ENCODE data around the gene MAB21L1.

Gene MAB21L1

GRCh38 chr13:35479706-35480105 is 3.2 kb upstream of the MAB21L1 start:
- DNase-seq (ENCODE audit: low spot score) = no peak

- no peak for DNase-seq (ENCODE audit: low spot score)
Measured at GRCh38 chr13:35479038-35479492, 2.6 kb upstream of the MAB21L1 start.

DNA sequence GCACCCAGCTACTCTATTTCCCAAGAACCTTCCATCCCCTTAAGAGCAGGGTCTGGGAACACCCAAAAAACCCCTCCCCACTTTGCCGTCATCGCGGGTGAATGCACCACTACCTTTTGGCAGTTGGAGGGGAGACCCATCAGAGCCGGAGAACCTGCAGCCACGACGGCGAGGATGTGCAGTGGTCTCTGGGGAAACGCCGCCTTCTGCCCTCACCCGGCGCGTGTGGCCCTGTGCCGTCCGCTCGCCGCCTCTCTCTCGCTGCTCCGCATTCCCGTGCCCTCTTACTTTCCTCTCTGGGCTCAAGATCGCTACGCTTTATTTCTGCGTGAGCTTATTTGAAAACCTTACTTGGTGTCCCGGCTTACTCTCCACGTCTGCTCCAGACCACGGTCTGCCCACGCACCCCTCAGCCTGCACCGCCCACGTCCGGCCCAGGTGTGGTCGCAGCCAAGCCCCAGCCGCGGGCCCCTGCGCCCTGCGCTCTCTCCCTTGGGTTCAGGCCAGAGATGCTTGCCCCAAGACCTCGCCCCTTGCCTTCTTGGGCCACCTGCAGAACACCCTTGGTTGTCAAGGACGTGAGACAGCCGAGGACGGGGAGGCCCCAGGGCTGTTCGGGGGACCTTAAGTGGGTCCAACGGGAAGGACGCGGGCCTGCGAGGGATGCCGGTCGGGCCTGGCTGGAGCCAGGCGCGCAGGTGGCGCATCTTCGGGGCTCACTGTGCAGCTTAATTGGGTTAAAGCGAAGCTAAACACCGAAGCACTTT is 2.0 kb upstream of the MAB21L1 start:
- no peak for DNase-seq (ENCODE audit: low spot score)

- no peak for DNase-seq (ENCODE audit: low spot score)
Measured at GRCh38 chr13:35477386-35477946, 977 bp upstream of the MAB21L1 start.

DNA sequence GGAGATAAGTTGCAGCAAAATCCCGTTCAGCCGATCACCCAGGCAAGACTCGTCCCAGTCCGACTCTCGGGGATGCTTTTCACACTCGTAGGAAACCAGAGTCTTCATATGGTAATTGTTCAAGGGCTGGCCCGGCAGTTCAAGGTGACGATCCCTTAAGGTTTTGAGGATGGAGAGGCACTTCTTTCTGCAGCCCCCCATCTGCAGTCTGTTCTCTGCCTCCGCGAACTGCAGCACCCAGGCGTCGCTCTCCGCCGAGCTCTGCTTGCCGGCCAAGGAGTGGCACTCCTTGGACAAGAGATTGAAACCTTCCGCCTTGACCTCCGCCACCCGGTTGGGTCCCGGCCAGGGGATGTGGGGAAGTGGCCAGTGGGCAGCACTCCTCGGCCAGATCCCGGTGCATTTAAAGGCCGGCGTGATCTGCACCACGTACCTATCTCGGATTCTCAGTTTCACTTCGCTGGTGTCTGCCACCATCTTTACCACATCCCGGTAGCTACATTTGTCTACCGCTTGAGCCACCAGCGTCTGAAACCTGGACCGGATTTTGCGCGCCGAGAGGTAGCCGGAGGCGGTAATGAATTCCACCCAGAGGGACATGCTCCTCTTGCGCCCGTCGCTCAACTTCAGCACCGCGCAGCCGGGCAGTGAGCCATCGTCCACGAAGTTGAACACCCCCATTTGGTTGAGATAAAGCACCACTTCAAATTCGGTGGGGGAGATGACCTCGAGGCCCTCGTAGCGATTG is 1.1 kb downstream of the MAB21L1 start:
- DNase-seq (ENCODE audit: low spot score) = no peak

- no peak for DNase-seq (ENCODE audit: low spot score)
Measured at GRCh38 chr13:35474496-35475211, 1.8 kb downstream of the MAB21L1 start.

DNA sequence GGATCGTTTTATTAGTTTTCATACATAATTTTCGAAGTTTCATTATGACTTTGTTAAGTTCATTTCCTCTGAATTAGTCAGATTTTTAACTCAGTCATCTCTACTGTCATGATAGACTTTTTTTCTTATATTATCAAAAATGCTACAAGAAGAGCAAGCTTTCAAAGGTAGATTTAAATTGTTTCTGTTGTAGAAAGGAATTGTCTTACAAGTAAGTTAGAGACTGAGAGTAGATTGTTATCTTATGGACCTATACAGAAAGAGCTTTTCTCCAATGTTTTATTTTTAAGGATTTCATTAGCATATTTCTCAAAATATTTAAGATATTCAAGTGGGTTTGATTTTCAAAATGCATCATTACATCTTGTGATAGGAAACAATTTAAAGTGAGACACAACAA is 2.7 kb downstream of the MAB21L1 start:
- DNase-seq (ENCODE audit: low spot score) = no peak

GRCh38 chr13:35473206-35473775 is 3.2 kb downstream of the MAB21L1 start:
- no peak for DNase-seq (ENCODE audit: low spot score)

DNA sequence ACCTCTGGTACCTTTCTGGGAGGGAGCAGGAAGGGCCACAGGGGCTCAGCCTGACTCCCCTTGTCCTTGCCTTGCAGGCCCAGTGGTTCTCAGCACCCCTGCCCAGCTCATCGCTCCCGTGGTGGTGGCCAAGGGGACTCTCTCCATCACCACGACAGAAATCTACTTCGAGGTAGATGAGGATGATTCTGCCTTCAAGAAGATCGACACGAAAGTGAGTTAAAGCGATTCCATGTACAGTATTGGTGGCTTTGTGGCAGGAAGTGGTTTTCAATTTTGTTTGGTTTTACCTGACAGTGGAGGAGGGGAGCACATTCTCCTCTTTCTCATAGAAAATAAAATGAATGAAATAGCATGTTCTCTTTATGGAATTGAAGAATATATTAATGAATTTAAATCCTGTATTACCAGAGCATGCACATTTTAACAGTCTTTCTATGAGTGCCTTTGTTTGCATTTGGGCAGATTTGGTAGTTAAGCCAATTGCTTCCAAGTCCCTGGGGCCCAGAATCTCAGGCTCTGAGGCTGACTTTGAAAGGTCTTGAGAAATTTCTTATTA is 4.1 kb downstream of the MAB21L1 start:
- no peak for DNase-seq (ENCODE audit: low spot score)

DNA sequence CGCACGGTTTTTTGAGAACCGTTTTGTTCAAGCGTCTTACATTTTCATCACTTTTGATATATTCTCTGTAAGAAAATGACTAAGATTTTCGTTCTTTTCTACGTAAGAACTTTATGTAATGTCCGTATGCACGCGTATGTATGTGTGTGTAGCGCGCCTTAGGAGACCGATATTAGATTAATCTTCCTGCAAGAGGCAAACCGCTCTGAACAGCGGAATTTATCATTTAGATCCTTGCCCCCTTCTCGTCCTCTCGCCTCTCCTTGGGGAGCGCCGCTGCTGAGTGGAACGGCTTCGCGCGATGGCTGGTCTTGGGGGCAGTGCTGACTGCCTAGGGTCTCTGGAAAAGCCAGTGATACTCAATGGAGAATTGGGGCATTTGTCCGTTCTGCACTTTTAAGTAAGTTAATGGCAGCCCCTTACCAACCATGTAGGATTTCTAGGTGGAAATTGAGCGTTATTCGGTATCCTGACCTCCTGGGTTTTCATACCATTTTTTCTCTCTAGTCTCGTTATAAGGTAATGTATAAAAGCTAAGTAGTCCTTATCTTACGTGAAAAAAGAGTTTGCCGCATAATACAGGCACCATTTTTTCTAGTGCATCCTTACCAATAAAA is 4.7 kb downstream of the MAB21L1 start:
- DNase-seq (ENCODE audit: low spot score) = no peak

- DNase-seq (ENCODE audit: low spot score) = no peak
Measured at GRCh38 chr13:35470671-35471661, 5.5 kb downstream of the MAB21L1 start.

- DNase-seq (ENCODE audit: low spot score) = no peak
Measured at GRCh38 chr13:35469806-35470525, 6.5 kb downstream of the MAB21L1 start.

- DNase-seq (ENCODE audit: low spot score) = no peak
Measured at GRCh38 chr13:35468195-35468594, 8.3 kb downstream of the MAB21L1 start.

DNA sequence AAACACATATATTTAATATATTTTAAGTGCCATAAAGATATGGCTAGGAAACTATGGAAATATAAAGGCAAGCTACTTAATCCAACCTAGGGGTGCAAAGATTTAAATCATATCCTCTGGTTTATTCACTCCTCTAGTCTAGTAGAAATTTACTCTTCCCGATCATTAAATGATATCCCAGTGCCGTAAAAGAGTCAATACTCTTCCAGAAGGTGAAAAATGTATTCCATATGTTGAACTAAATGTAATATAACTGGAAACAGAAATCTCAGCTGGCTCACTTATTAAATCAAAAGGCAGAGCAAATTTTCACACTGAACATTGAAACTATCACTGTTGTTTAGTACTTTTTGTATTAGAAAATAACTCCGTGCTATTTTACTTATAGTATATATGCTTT is 11.1 kb downstream of the MAB21L1 start:
- DNase-seq (ENCODE audit: low spot score) = no peak

DNA sequence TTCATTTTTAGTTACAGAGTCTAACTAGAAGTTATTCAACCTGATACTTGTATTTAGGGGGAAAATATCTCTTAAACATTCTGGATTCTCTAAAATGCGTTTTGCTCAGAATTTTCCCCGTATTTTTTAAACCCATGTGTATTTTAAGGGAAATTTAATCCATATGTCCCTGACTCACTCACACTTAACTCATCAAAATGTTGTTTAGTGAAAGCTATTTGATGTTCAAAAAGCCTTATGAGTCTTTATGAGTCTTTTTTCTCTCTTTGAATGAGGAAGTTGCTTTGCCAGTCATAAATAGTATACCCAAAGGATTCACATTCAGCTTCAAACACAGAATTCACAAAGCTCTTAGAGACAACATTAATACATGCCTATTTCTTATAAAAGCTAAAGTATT is 16.4 kb downstream of the MAB21L1 start:
- DNase-seq (ENCODE audit: low spot score) = no peak

DNA sequence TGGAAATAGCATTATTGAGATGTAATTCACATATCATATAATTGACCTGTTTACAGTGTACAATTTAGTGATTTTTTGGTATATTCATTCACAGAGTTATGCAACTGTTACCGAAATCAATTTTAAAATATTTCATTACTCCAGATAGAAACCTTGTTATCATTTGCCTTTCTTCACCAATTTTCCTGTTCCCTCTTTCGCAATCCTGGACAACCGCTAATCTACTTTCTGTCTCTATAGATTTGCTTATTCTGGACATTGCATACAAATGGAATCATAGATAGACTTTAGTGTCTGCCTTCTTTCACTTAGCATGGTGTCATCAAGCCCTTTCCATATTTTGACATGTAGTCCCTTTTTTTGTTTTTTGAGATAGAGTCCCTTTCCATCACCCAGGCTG is 19.2 kb downstream of the MAB21L1 start:
- no peak for DNase-seq (ENCODE audit: low spot score)

- no peak for DNase-seq (ENCODE audit: low spot score)
Measured at GRCh38 chr13:35455022-35455421, 21.5 kb downstream of the MAB21L1 start.

- DNase-seq (ENCODE audit: low spot score) = no peak
Measured at GRCh38 chr13:35449821-35450220, 26.7 kb downstream of the MAB21L1 start.

DNA sequence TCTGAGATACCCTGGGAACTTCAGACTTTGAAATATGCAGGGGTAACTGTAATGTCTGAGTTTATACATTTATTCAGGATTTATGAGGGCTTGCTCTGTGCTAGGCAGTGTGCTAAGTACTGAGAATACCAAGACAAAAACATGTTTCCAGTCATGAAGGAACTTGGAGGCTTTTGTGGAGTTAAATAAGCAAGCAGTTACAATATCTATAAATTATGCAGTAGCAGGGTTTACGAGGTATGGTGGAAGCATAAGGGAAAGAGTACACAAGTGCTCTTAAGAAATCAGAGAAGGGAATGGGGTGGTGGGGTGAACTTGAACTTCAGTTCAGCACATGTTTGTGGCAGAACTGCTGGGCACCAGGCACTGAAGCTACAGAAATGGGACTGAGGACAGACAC is 28.0 kb downstream of the MAB21L1 start:
- DNase-seq (ENCODE audit: low spot score) = no peak
